Measurements from ENCODE around the gene TNFRSF13B.

- TF ChIP-seq, protein P1, sequence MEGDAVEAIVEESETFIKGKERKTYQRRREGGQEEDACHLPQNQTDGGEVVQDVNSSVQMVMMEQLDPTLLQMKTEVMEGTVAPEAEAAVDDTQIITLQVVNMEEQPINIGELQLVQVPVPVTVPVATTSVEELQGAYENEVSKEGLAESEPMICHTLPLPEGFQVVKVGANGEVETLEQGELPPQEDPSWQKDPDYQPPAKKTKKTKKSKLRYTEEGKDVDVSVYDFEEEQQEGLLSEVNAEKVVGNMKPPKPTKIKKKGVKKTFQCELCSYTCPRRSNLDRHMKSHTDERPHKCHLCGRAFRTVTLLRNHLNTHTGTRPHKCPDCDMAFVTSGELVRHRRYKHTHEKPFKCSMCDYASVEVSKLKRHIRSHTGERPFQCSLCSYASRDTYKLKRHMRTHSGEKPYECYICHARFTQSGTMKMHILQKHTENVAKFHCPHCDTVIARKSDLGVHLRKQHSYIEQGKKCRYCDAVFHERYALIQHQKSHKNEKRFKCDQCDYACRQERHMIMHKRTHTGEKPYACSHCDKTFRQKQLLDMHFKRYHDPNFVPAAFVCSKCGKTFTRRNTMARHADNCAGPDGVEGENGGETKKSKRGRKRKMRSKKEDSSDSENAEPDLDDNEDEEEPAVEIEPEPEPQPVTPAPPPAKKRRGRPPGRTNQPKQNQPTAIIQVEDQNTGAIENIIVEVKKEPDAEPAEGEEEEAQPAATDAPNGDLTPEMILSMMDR (conservative IDR thresholded peaks at IDR 0.05; ENCODE audit: low read length): no peak
- no peak for TF ChIP-seq EZH2phosphoT487 (IDR thresholded peaks at IDR 0.05; ENCODE audit: borderline replicate concordance, low read depth, low read length)
Measured at GRCh38 chr17:16973760-16974540, 2.0 kb upstream of the TNFRSF13B start.

Data from OCI-LY7 (cell line).